H9 (cell line): Measurements from ENCODE around the gene RAD54L. TPM values are rescaled to one million over a fixed set of nuclear protein-coding genes. Genes with fewer than 3 reads are reported as not detected.

Source experiments
- DNase-seq: peaks from one replicate; pipeline ENCODE4 v3.0.0-alpha.2; 2017
- H2AFZ ChIP-seq: one replicate; pipeline ENCODE4 v1.6.1; 2013; ENCODE audit warnings: mild to moderate bottlenecking, low read length, control low read depth, moderate library complexity
- H2AK5ac ChIP-seq: 2 replicates; pipeline ENCODE4 v1.6.1; 2013; ENCODE audit warnings: low read length, control low read depth, mixed read lengths; ENCODE audit not compliant: insufficient read length
- H2BK120ac ChIP-seq: one replicate; pipeline ENCODE4 v1.6.1; 2013; ENCODE audit warnings: low read depth, mild to moderate bottlenecking, low read length, control low read depth, inconsistent platforms; ENCODE audit not compliant: poor library complexity, severe bottlenecking
- H2BK12ac ChIP-seq: 2 replicates; pipeline ENCODE4 v1.6.1; 2013; ENCODE audit warnings: low read length, control low read depth, mixed read lengths, low read depth; ENCODE audit not compliant: insufficient read length
- H2BK15ac ChIP-seq: 2 replicates; pipeline ENCODE4 v1.6.1; 2013; ENCODE audit warnings: low read depth, low read length, control low read depth
- H2BK20ac ChIP-seq: one replicate; pipeline ENCODE4 v1.6.1; 2013; ENCODE audit warnings: low read depth, mild to moderate bottlenecking, low read length, control low read depth, inconsistent platforms; ENCODE audit not compliant: poor library complexity, severe bottlenecking
- H2BK5ac ChIP-seq: 2 replicates; pipeline ENCODE4 v1.6.1; 2013; ENCODE audit warnings: low read length, control low read depth, mixed read lengths; ENCODE audit not compliant: insufficient read length
- H3K14ac ChIP-seq: 2 replicates; pipeline ENCODE4 v1.6.1; 2013; ENCODE audit warnings: low read length, control low read depth; ENCODE audit not compliant: insufficient read depth
- H3K18ac ChIP-seq: 2 replicates; pipeline ENCODE4 v1.6.1; 2013; ENCODE audit warnings: low read depth, mild to moderate bottlenecking, mixed read lengths, low read length, control low read depth; ENCODE audit not compliant: insufficient read length
- H3K23ac ChIP-seq: 2 replicates; pipeline ENCODE4 v1.6.1; 2013; ENCODE audit warnings: low read length, control low read depth, mixed read lengths, low read depth; ENCODE audit not compliant: insufficient read length
- H3K23me2 ChIP-seq: 2 replicates; pipeline ENCODE4 v1.6.1; 2013; ENCODE audit warnings: low read depth, mild to moderate bottlenecking, mixed read lengths, low read length, control low read depth; ENCODE audit not compliant: insufficient read length, poor library complexity, severe bottlenecking
- H3K27ac ChIP-seq: 2 replicates; pipeline ENCODE4 v1.5.1; 2013; ENCODE audit warnings: low read length, control low read depth, mixed read lengths, low read depth; ENCODE audit not compliant: insufficient read length
- H3K27me3 ChIP-seq: 2 replicates; pipeline ENCODE4 v1.6.1; 2013; ENCODE audit warnings: low read length, control low read depth, inconsistent platforms; ENCODE audit not compliant: insufficient read depth
- H3K4ac ChIP-seq: 2 replicates; pipeline ENCODE4 v1.6.1; 2013; ENCODE audit warnings: low read depth, mild to moderate bottlenecking, control low read depth, inconsistent platforms, low read length, moderate library complexity
- H3K4me1 ChIP-seq: 2 replicates; pipeline ENCODE4 v1.6.1; 2013; ENCODE audit warnings: low read length, control low read depth, inconsistent platforms; ENCODE audit not compliant: insufficient read depth
- H3K4me2 ChIP-seq: 2 replicates; pipeline ENCODE4 v1.6.1; 2013; ENCODE audit warnings: low read length, control low read depth, mixed read lengths; ENCODE audit not compliant: insufficient read length, insufficient read depth
- H3K56ac ChIP-seq: 2 replicates; pipeline ENCODE4 v1.6.1; 2013; ENCODE audit warnings: low read depth, mild to moderate bottlenecking, mixed read lengths, low read length, control low read depth; ENCODE audit not compliant: insufficient read length
- H3K79me1 ChIP-seq: 2 replicates; pipeline ENCODE4 v1.6.1; 2013; ENCODE audit warnings: low read depth, mild to moderate bottlenecking, moderate library complexity, low read length, control low read depth, inconsistent platforms; ENCODE audit not compliant: insufficient read depth, poor library complexity, severe bottlenecking
- H3K79me2 ChIP-seq: 2 replicates; pipeline ENCODE4 v1.6.1; 2013; ENCODE audit warnings: low read length, control low read depth, inconsistent platforms; ENCODE audit not compliant: insufficient read depth
- H3K9ac ChIP-seq: 2 replicates; pipeline ENCODE4 v1.6.1; 2013; ENCODE audit warnings: low read length, control low read depth, mixed read lengths; ENCODE audit not compliant: insufficient read length; ENCODE audit errors: extremely low read depth
- H3K9me3 ChIP-seq: one replicate; pipeline ENCODE4 v1.6.1; 2013; ENCODE audit warnings: low read depth, low read length, inconsistent platforms; ENCODE audit not compliant: control insufficient read depth
- H3T11ph ChIP-seq: one replicate; pipeline ENCODE4 v1.6.1; 2013; ENCODE audit warnings: mild to moderate bottlenecking, low read length, control low read depth, inconsistent platforms
- H4K20me1 ChIP-seq: one replicate; pipeline ENCODE4 v1.6.1; 2013; ENCODE audit not compliant: control insufficient read depth, insufficient read length, insufficient read depth
- H4K5ac ChIP-seq: 2 replicates; pipeline ENCODE4 v1.6.1; 2013; ENCODE audit warnings: low read depth, mild to moderate bottlenecking, mixed read lengths, low read length, control low read depth; ENCODE audit not compliant: insufficient read length
- H4K8ac ChIP-seq: replicated peaks from 2 replicates; pipeline ENCODE4 v1.6.1; 2013; ENCODE audit warnings: low read length, control low read depth, mixed read lengths, low read depth; ENCODE audit not compliant: insufficient read length
- H4K91ac ChIP-seq: 2 replicates; pipeline ENCODE4 v1.6.1; 2013; ENCODE audit warnings: low read depth, mild to moderate bottlenecking, moderate library complexity, mixed read lengths, low read length, control low read depth; ENCODE audit not compliant: insufficient read length
- H3K27ac Mint-ChIP-seq, 3 experiments: 2 replicates in 2 of 3; 3 replicates in 1 of 3; pipeline ENCODE4 v1.8.0; 2020 to 2021; ENCODE audit warnings: mixed read lengths in 3 of 3, mild to moderate bottlenecking in 1 of 3, moderate library complexity in 1 of 3
- H3K27me3 Mint-ChIP-seq: 2 replicates; pipeline ENCODE4 v1.8.0; 2021; ENCODE audit warnings: low read depth, mild to moderate bottlenecking, moderate library complexity, mixed read lengths
- H3K36me3 Mint-ChIP-seq, 3 experiments: 2 replicates in 2 of 3; 3 replicates in 1 of 3; pipeline ENCODE4 v1.8.0; 2020 to 2021; ENCODE audit warnings: low read depth in 3 of 3, mixed read lengths in 3 of 3; ENCODE audit not compliant: insufficient read depth in 1 of 3
- H3K4me1 Mint-ChIP-seq, 2 experiments: 2 replicates each; pipeline ENCODE4 v1.8.0; 2020; ENCODE audit warnings: mixed read lengths in 2 of 2
- H3K4me3 Mint-ChIP-seq, 2 experiments: 2 replicates in 1 of 2; 3 replicates in 1 of 2; pipeline ENCODE4 v1.8.0; 2020 to 2021; ENCODE audit warnings: mild to moderate bottlenecking in 2 of 2, mixed read lengths in 2 of 2, moderate library complexity in 1 of 2
- H3K9me3 Mint-ChIP-seq, 2 experiments: 2 replicates in 1 of 2; 3 replicates in 1 of 2; pipeline ENCODE4 v1.8.0; 2020; ENCODE audit warnings: mild to moderate bottlenecking in 2 of 2, mixed read lengths in 2 of 2, moderate library complexity in 1 of 2
- CTCF ChIP-seq: fragments of 200-600 bp; sonication (generic); conservative IDR thresholded peaks from 3 replicates; pipeline ENCODE4 v1.8.0; 2021; ENCODE audit warnings: antibody characterized with exemption, mild to moderate bottlenecking
- WGBS: extraction: QIAGEN DNeasy Blood & Tissue Kit; methylation state at CpG from one replicate; pipeline ENCODE4 v1.1.7; 2013; ENCODE audit warnings: missing lambda C conversion rate, low lambda C conversion rate, mixed read lengths; ENCODE audit not compliant: insufficient read length; ENCODE audit errors: extremely low coverage; 5-methylcytosine and 5-hydroxymethylcytosine counted together
- total RNA-seq: library from RNA; stranded (reverse); gene quantifications from 2 replicates; pipeline ENCODE4 v1.2.1, GENCODE V29; 2021

The RAD54L gene
- total RNA-seq, 1 experiment from 2014 or later: 43.4 TPM

DNA sequence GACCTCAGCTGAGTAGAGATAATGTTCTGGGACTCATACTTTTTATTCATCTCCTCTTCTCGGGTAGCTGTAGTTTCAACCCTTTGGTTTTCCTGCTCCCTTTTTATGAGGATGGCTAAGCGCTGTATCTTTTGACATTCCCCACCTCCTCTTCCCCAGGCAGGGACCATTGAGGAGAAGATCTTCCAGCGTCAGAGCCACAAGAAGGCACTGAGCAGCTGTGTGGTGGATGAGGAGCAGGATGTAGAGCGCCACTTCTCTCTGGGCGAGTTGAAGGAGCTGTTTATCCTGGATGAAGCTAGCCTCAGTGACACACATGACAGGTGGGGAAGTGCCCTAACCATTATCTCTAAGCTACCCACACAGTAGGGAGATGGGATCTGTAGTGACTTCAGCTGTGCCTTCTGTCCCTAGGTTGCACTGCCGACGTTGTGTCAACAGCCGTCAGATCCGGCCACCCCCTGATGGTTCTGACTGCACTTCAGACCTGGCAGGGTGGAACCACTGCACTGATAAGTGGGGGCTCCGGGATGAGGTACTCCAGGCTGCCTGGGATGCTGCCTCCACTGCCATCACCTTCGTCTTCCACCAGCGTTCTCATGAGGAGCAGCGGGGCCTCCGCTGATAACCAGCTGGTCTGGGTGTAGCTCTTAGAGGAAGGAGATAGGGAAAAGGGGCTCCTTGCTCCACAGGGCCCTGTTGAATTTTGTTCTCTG lies 30.3 kb downstream of the RAD54L start:
- no peak overlapping the region for H3K4ac ChIP-seq
- no peak overlapping the region for H3K27ac ChIP-seq

More for the DNA sequence above, 30.3 kb downstream of the RAD54L start:
- no peak overlapping the region for H3T11ph ChIP-seq
- no peaks in the 10 kb centered on the region for H3K9me3 ChIP-seq
- H4K20me1 ChIP-seq: no peaks in the 10 kb centered on the region
- no peak for TF ChIP-seq CTCF
- no peak overlapping the region for H2BK15ac ChIP-seq
- no peak overlapping the region for H4K91ac ChIP-seq
- Mint-ChIP-seq H3K4me3 (no peak overlapping the region), H3K27ac (no peak overlapping the region), H3K4me1 (no peaks in the 10 kb centered on the region), H3K36me3 (peaks cover 38 to 89% (median 80%) of the 10 kb centered on the region in 3 experiments; a peak in 6 of 7 replicates), H3K9me3 (no peaks in the 10 kb centered on the region), H3K27me3 (no peaks in the 10 kb centered on the region)
- H2BK20ac ChIP-seq: no peak overlapping the region
- H3K79me1 ChIP-seq: no peaks in the 10 kb centered on the region
- H3K23me2 ChIP-seq: no peaks in the 10 kb centered on the region
- H3K14ac ChIP-seq: no peak overlapping the region
- no peak for DNase-seq
- H2BK12ac ChIP-seq: no peak overlapping the region
- no peaks in the 10 kb centered on the region for H3K27me3 ChIP-seq
- no peak overlapping the region for H4K8ac ChIP-seq
- no peak overlapping the region for H2BK5ac ChIP-seq
- no peak overlapping the region for H3K56ac ChIP-seq
- H3K4me2 ChIP-seq: no peak overlapping the region
- no peak overlapping the region for H3K9ac ChIP-seq
- WGBS: no CpG with 5 or more reads among the region's 14 CpGs
- H3K18ac ChIP-seq: no peak overlapping the region
- H3K79me2 ChIP-seq: no peaks in the 10 kb centered on the region
- H2AK5ac ChIP-seq: no peak overlapping the region
- no peak overlapping the region for H2AFZ ChIP-seq
- H3K23ac ChIP-seq: no peak overlapping the region
- H3K4me1 ChIP-seq: no peaks in the 10 kb centered on the region
- no peak overlapping the region for H2BK120ac ChIP-seq
- H4K5ac ChIP-seq: no peak overlapping the region
